H1 (cell line): Measurements from ENCODE around the gene STK36. TPM values are rescaled to one million over a fixed set of nuclear protein-coding genes. Genes with fewer than 3 reads are reported as not detected.

Source experiments
- CTCF ChIA-PET: fragments of 300-600 bp; sonication (Branson Sonifier 250); formaldehyde crosslinking; loops from one replicate; lab custom pipeline; 2021; ENCODE audit not compliant: partially characterized antibody; lab: Charles Lee
- POLR2A ChIA-PET: fragments of 300-600 bp; sonication (Branson Sonifier 250); formaldehyde crosslinking; loops from one replicate; lab custom pipeline; 2021; ENCODE audit warnings: inconsistent platforms; ENCODE audit not compliant: partially characterized antibody; lab: Charles Lee
- DNase-seq, 2 experiments: peaks; one replicate each; pipeline versions ENCODE4 v3.0.0 to v3.0.0-alpha.2; 2010 to 2022; ENCODE audit warnings: low spot score in 2 of 2, low read depth in 1 of 2, mixed read lengths in 1 of 2
- FAIRE-seq: peaks from 2 replicates; lab custom pipeline; 2011; peaks lifted over from hg19 to GRCh38; lab: Jason Lieb, UNC
- H2AFZ ChIP-seq: 2 replicates; pipeline ENCODE4 v1.8.1; 2012; ENCODE audit warnings: low read length, inconsistent platforms
- H2AK5ac ChIP-seq: 2 replicates; pipeline ENCODE4 v1.6.1; 2013; ENCODE audit warnings: low read depth, low read length
- H2BK120ac ChIP-seq: replicated peaks from 2 replicates; pipeline ENCODE3; 2013; ENCODE audit warnings: low read depth, low read length, inconsistent platforms
- H2BK12ac ChIP-seq: 2 replicates; pipeline ENCODE4 v1.6.1; 2013; ENCODE audit warnings: low read depth, low read length
- H2BK15ac ChIP-seq: 2 replicates; pipeline ENCODE4 v1.6.1; 2013; ENCODE audit warnings: low read length
- H2BK20ac ChIP-seq: 2 replicates; pipeline ENCODE4 v1.6.1; 2013; ENCODE audit warnings: low read length
- H2BK5ac ChIP-seq: 2 replicates; pipeline ENCODE4 v1.6.1; 2013; ENCODE audit warnings: low read depth, low read length
- H3K14ac ChIP-seq: 2 replicates; pipeline ENCODE4 v1.6.1; 2013; ENCODE audit warnings: inconsistent platforms; ENCODE audit not compliant: insufficient read length
- H3K18ac ChIP-seq: 2 replicates; pipeline ENCODE4 v1.6.1; 2013; ENCODE audit warnings: low read length; ENCODE audit errors: extremely low read depth
- H3K23ac ChIP-seq: 2 replicates; pipeline ENCODE4 v1.6.1; 2013; ENCODE audit warnings: inconsistent platforms; ENCODE audit not compliant: insufficient read length
- H3K23me2 ChIP-seq: 2 replicates; pipeline ENCODE4 v1.6.1; 2013; ENCODE audit warnings: low read depth, low read length
- H3K27ac ChIP-seq: 2 replicates; pipeline ENCODE4 v1.6.1; 2011; ENCODE audit warnings: low read depth, low read length, inconsistent platforms
- H3K27me3 ChIP-seq, 4 experiments: replicated peaks in 1 of 4; 1 replicate in 1 of 4; 2 replicates in 3 of 4; pipeline versions ENCODE4 v1.6.1 to v1.8.1; 2011 to 2013; ENCODE audit warnings: low read length in 3 of 4, mild to moderate bottlenecking in 3 of 4, inconsistent platforms in 2 of 4, mixed read lengths in 2 of 4, moderate library complexity in 1 of 4; ENCODE audit not compliant: control insufficient read depth in 3 of 4, insufficient read depth in 3 of 4; ENCODE audit errors: extremely low read depth in 1 of 4
- H3K36me3 ChIP-seq, 4 experiments: 2 replicates each; pipeline versions ENCODE4 v1.6.1 to v1.8.1; 2011 to 2013; ENCODE audit warnings: mild to moderate bottlenecking in 4 of 4, low read length in 3 of 4, moderate library complexity in 2 of 4, control low read depth in 1 of 4, inconsistent platforms in 1 of 4; ENCODE audit not compliant: insufficient read depth in 4 of 4, control insufficient read depth in 2 of 4
- H3K4ac ChIP-seq: replicated peaks from 2 replicates; pipeline ENCODE3; 2013; ENCODE audit warnings: low read length, low read depth, mixed read lengths, inconsistent platforms; ENCODE audit not compliant: insufficient read length
- H3K4me1 ChIP-seq, 4 experiments: replicated peaks in 1 of 4; 1 replicate in 1 of 4; 2 replicates in 3 of 4; pipeline versions ENCODE4 v1.6.1 to v1.8.1; 2011 to 2013; ENCODE audit warnings: low read length in 3 of 4, inconsistent platforms in 2 of 4, mixed read lengths in 1 of 4; ENCODE audit not compliant: insufficient read depth in 4 of 4, control insufficient read depth in 3 of 4
- H3K4me2 ChIP-seq, 2 experiments: 2 replicates each; pipeline versions ENCODE4 v1.6.1 to v1.8.1; 2011 to 2013; ENCODE audit warnings: low read depth in 2 of 2, low read length in 2 of 2, control low read depth in 1 of 2, inconsistent platforms in 1 of 2, mild to moderate bottlenecking in 1 of 2; ENCODE audit not compliant: insufficient read depth in 1 of 2
- H3K4me3 ChIP-seq, 4 experiments: fragments of 200-600, 300-600 bp in 1 of 4; sonication (generic), shearing (Covaris generic), sonication (Bioruptor Twin) in 1 of 4; 2 replicates each; pipeline versions ENCODE4 v1.5.1 to v1.8.1; 2011 to 2016; ENCODE audit warnings: low read length in 4 of 4, low read depth in 3 of 4, control low read depth in 2 of 4, inconsistent platforms in 2 of 4, mild to moderate bottlenecking in 2 of 4, mixed read lengths in 1 of 4, moderate library complexity in 1 of 4; ENCODE audit not compliant: insufficient read depth in 2 of 4; ENCODE audit errors: extremely low read depth in 1 of 4
- H3K56ac ChIP-seq: replicated peaks from 2 replicates; pipeline ENCODE3; 2013; ENCODE audit warnings: low read depth, mild to moderate bottlenecking, mixed read lengths, low read length, inconsistent platforms; ENCODE audit not compliant: insufficient read length
- H3K79me1 ChIP-seq: 2 replicates; pipeline ENCODE4 v1.6.1; 2013; ENCODE audit warnings: low read depth, low read length, control low read depth
- H3K79me2 ChIP-seq, 2 experiments: 2 replicates each; pipeline versions ENCODE4 v1.6.1 to v1.8.1; 2012 to 2013; ENCODE audit warnings: low read length in 2 of 2, mild to moderate bottlenecking in 2 of 2, inconsistent platforms in 1 of 2; ENCODE audit not compliant: insufficient read depth in 2 of 2, control insufficient read depth in 1 of 2
- H3K9ac ChIP-seq, 4 experiments: replicated peaks in 1 of 4; 1 replicate in 1 of 4; 2 replicates in 3 of 4; pipeline versions ENCODE4 v1.6.1 to v1.8.1; 2011 to 2013; ENCODE audit warnings: low read depth in 3 of 4, low read length in 3 of 4, control low read depth in 2 of 4, mild to moderate bottlenecking in 2 of 4, moderate library complexity in 2 of 4, inconsistent platforms in 1 of 4; ENCODE audit errors: extremely low read depth in 1 of 4
- H3K9me3 ChIP-seq, 2 experiments: 2 replicates each; pipeline versions ENCODE4 v1.6.1 to v1.8.1; 2012 to 2013; ENCODE audit warnings: mild to moderate bottlenecking in 2 of 2, moderate library complexity in 2 of 2, control low read depth in 1 of 2, inconsistent platforms in 1 of 2, low read depth in 1 of 2, low read length in 1 of 2, mixed read lengths in 1 of 2; ENCODE audit not compliant: insufficient read depth in 2 of 2
- H4K20me1 ChIP-seq, 2 experiments: replicated peaks in 1 of 2; 2 replicates each; pipeline versions ENCODE3 to v1.8.1; 2011 to 2013; ENCODE audit warnings: inconsistent platforms in 2 of 2, low read length in 2 of 2, mild to moderate bottlenecking in 1 of 2; ENCODE audit not compliant: insufficient read depth in 2 of 2, control insufficient read depth in 1 of 2
- H4K5ac ChIP-seq: 2 replicates; pipeline ENCODE4 v1.6.1; 2013; ENCODE audit warnings: low read length, low read depth, mixed read lengths, inconsistent platforms; ENCODE audit not compliant: insufficient read length
- H4K8ac ChIP-seq: 2 replicates; pipeline ENCODE4 v1.8.0; 2013; ENCODE audit warnings: mild to moderate bottlenecking, moderate library complexity, low read length, inconsistent platforms; ENCODE audit not compliant: insufficient read depth; ENCODE audit errors: extremely low read depth
- H4K91ac ChIP-seq: replicated peaks from 2 replicates; pipeline ENCODE3; 2013; ENCODE audit warnings: low read length, mixed read lengths, inconsistent platforms; ENCODE audit not compliant: insufficient read length
- BRCA1 ChIP-seq: IDR thresholded peaks from 2 replicates; pipeline ENCODE4 v1.6.1; 2012; ENCODE audit warnings: low read depth, low read length, improper control_type of control experiment
- CHD1 ChIP-seq: IDR thresholded peaks from 2 replicates; pipeline ENCODE4 v1.6.1; 2012; ENCODE audit warnings: low read depth, low read length, improper control_type of control experiment
- CTBP2 ChIP-seq: IDR thresholded peaks from 2 replicates; pipeline ENCODE4 v1.7.0; 2011; ENCODE audit warnings: borderline replicate concordance, mild to moderate bottlenecking, moderate library complexity, mixed read lengths, low read length; ENCODE audit not compliant: insufficient read depth, insufficient read length
- EP300 ChIP-seq, 2 experiments: IDR thresholded peaks; 1 replicate in 1 of 2; 2 replicates in 1 of 2; pipeline ENCODE4 v1.6.1; 2011 to 2012; ENCODE audit warnings: low read depth in 2 of 2, low read length in 2 of 2, mild to moderate bottlenecking in 2 of 2, borderline replicate concordance in 1 of 2, inconsistent platforms in 1 of 2, moderate library complexity in 1 of 2
- EZH2 ChIP-seq: fragments of 200-600 bp; sonication (generic); IDR thresholded peaks from 2 replicates; pipeline ENCODE4 v1.7.1; 2012; ENCODE audit warnings: low read depth, mild to moderate bottlenecking, moderate library complexity, low read length, inconsistent platforms; ENCODE audit not compliant: severe bottlenecking
- GABPA ChIP-seq: IDR thresholded peaks from 2 replicates; pipeline ENCODE4 v1.6.1; 2011; ENCODE audit warnings: mild to moderate bottlenecking, low read length, moderate library complexity, borderline replicate concordance; ENCODE audit not compliant: insufficient read depth
- HDAC6 ChIP-seq: IDR thresholded peaks from one replicate; pipeline ENCODE4 v1.7.1; 2012; ENCODE audit warnings: low read depth, mild to moderate bottlenecking, inconsistent platforms, low read length, moderate library complexity
- KDM5A ChIP-seq: fragments of 200-600 bp; IDR thresholded peaks from 2 replicates; pipeline ENCODE4 v1.7.1; 2012; ENCODE audit warnings: mild to moderate bottlenecking, low read length, inconsistent platforms, mixed read lengths
- POLR2A ChIP-seq, 2 experiments: IDR thresholded peaks; 1 replicate in 1 of 2; 2 replicates in 1 of 2; pipeline ENCODE4 v1.6.1; 2011; ENCODE audit warnings: low read depth in 2 of 2, low read length in 2 of 2, mild to moderate bottlenecking in 2 of 2; ENCODE audit errors: control extremely low read depth in 1 of 2
- SAP30 ChIP-seq: fragments of 300-600 bp; sonication (generic); IDR thresholded peaks from 2 replicates; pipeline ENCODE4 v1.7.1; 2012; ENCODE audit warnings: low read length, moderate library complexity, mild to moderate bottlenecking, inconsistent platforms; ENCODE audit not compliant: insufficient read depth, insufficient replicate concordance
- SP2 ChIP-seq: IDR thresholded peaks from 2 replicates; pipeline ENCODE4 v1.6.1; 2012; ENCODE audit warnings: mild to moderate bottlenecking, low read length, inconsistent platforms
- YY1 ChIP-seq: IDR thresholded peaks from 2 replicates; pipeline ENCODE4 v1.6.1; 2011; ENCODE audit warnings: low read depth, mild to moderate bottlenecking, low read length
- WGBS, 2 experiments: shearing (Covaris generic) in 1 of 2; methylation state at CpG; one replicate each; pipeline versions ENCODE4 v1.1.6 to v1.1.7; 2013 to 2015; ENCODE audit warnings: low lambda C conversion rate in 2 of 2, mixed read lengths in 2 of 2, inconsistent platforms in 1 of 2, low coverage in 1 of 2, missing lambda C conversion rate in 1 of 2; ENCODE audit not compliant: insufficient replicate concordance in 2 of 2, insufficient coverage in 1 of 2, insufficient read length in 1 of 2; ENCODE audit errors: extremely low coverage in 1 of 2, missing lambda C conversion rate in 1 of 2; 5-methylcytosine and 5-hydroxymethylcytosine counted together
- polyA plus RNA-seq, 7 experiments: library from polyadenylated mRNA; depleted of rRNA in 3 of 7; stranded (reverse) in 5 of 7; unstranded in 2 of 7; fragments of >200 nt in 5 of 7; fragments of 200-250 nt in 2 of 7; gene quantifications; 1 replicate in 5 of 7; 2 replicates in 1 of 7; 4 replicates in 1 of 7; pipeline versions ENCODE4 v1.2.1 to v1.2.3, GENCODE V29; 2011 to 2013; ENCODE audit warnings: missing spikeins in 2 of 7, mixed read lengths in 2 of 7
- total RNA-seq: library from RNA; stranded (reverse); fragmentation: NEBNext Ultra II Directional; extraction: Animal tissue kit (Norgen Biotek cat#: 25700); gene quantifications from 2 replicates; pipeline ENCODE4 v1.2.1, GENCODE V29; 2021
- TF ChIP-seq, protein P1 (sequence below): IDR thresholded peaks from 2 replicates; pipeline ENCODE4 v1.6.1; 2012; ENCODE audit warnings: inconsistent platforms

The STK36 gene
- total and polyA plus RNA-seq, 2 of the 8 experiments (the other 6 are each of a cell fraction or from before 2014, with no cell fraction given) = 41.4 to 57.6 TPM

DNA sequence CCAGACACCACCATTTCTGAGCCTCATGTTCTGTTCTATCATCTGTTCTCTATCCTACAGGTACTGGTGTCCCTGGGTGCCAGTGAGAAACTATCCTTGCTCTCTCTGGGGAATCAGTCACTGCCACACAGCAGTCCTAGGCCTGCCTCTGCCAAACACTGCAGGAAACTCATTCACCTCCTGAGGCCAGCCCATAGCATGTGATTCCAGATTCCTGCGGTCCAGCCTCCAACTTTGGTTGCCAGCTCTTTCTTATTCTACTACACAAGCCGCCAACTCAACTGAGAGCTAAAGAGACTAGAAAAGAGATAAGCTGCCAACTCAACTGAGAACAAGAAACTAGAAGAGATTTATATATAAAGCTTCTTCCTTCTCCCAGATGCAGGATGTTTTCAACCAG is 29.9 kb downstream of the STK36 start:
- no peak overlapping the region for H2BK20ac ChIP-seq
- H2BK120ac ChIP-seq = no peak overlapping the region
- H2BK12ac ChIP-seq = no peak overlapping the region
- no peaks in the 10 kb centered on the region for H3K79me2 ChIP-seq
- H4K8ac ChIP-seq = no peak overlapping the region
- H3K23ac ChIP-seq = no peak overlapping the region
- FAIRE-seq (no peak), DNase-seq (no peak)
- H3K9ac ChIP-seq = no peak overlapping the region
- H3K9me3 ChIP-seq = no peaks in the 10 kb centered on the region
- no peak overlapping the region for H3K56ac ChIP-seq
- no peak overlapping the region for H4K5ac ChIP-seq
- H3K27ac ChIP-seq = no peak overlapping the region
- H2AFZ ChIP-seq = no peak overlapping the region
- H3K4ac ChIP-seq = no peak overlapping the region
- H3K14ac ChIP-seq = no peak overlapping the region
- H2BK15ac ChIP-seq = no peak overlapping the region
- H2BK5ac ChIP-seq = no peak overlapping the region
- no peak overlapping the region for H2AK5ac ChIP-seq
- H4K20me1 ChIP-seq = peaks cover 0 to 2% of the 10 kb centered on the region in 2 experiments
- H3K36me3 ChIP-seq = peaks cover 0 to 11% (median under 1%) of the 10 kb centered on the region in 4 experiments; a peak in 5 of 8 replicates
- CTCF ChIA-PET = interaction anchor here (0.8 to 2.6 kb wide), 5 partner anchors 9 to 357 kb away, joined by 3 to 12 read pairs (median 6); partner anchors contain the start of gene TTLL4
- POLR2A ChIA-PET = interaction anchor here (1.0 kb wide), 1 partner anchor 9 kb away, joined by 3 read pairs; the partner anchor contains the start of gene TTLL4
- H3K4me1 ChIP-seq = no peaks in the 10 kb centered on the region
- no peak overlapping the region for H4K91ac ChIP-seq
- H3K4me2 ChIP-seq = no peak overlapping the region
- H3K27me3 ChIP-seq = no peaks in the 10 kb centered on the region
- H3K23me2 ChIP-seq = no peaks in the 10 kb centered on the region
- 94% methylated on average over 2 of the region's 2 CpGs; no CpG with 5 or more reads in 1 of the 2 experiments for WGBS, 2 experiments
- no peaks in the 10 kb centered on the region for H3K79me1 ChIP-seq
- H3K18ac ChIP-seq = no peak overlapping the region
- H3K4me3 ChIP-seq = no peak overlapping the region
- TF ChIP-seq HDAC6 (no peak), POLR2A (IDR thresholded peaks at IDR 0.05; ENCODE audit: control extremely low read depth in 1 of 2, low read depth in 2 of 2, low read length in 2 of 2) (no peak), GABPA (no peak), SAP30 (no peak), CHD1 (no peak), CTBP2 (no peak), YY1 (no peak), EP300 (IDR thresholded peaks at IDR 0.05; ENCODE audit: borderline replicate concordance in 1 of 2, low read depth in 2 of 2, low read length in 2 of 2) (no peak), BRCA1 (no peak), EZH2 (no peak), KDM5A (no peak), SP2 (no peak)
- TF ChIP-seq, protein P1, sequence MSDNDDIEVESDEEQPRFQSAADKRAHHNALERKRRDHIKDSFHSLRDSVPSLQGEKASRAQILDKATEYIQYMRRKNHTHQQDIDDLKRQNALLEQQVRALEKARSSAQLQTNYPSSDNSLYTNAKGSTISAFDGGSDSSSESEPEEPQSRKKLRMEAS = no peak
